Loucy (cell line): ENCODE results near the gene LRRC31.

Experiments
- EZH2phosphoT487 ChIP-seq: fragments of 200-600 bp; IDR thresholded peaks from 2 replicates; pipeline ENCODE4 v1.6.1; 2018; ENCODE audit warnings: antibody characterized with exemption, mild to moderate bottlenecking, moderate library complexity, borderline replicate concordance
- TF ChIP-seq, protein P1 (sequence below): fragments of 200-600 bp; sonication (generic); conservative IDR thresholded peaks from 2 replicates; pipeline ENCODE4 v1.5.1; 2014; ENCODE audit warnings: mild to moderate bottlenecking, antibody characterized with exemption, low read length

DNA sequence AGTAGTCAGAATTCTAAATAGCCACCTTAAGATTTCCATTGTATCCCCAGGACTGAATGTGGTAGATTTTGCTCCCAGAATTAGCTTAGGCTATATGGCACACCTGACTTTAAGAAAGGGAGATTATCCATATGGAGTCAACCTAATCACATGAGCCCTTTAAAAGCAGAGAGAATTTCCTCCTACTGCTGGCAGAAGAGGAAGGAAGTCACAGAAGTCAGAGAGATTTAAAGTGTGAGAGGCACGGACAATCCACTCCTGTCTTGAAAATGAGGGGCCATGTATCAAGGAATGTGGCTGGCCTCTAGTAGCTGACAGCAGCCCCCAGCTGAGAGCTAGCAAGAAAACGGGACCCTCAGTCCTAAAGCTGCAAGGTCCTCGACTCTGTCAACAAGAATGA is 26.8 kb downstream of the LRRC31 start:
- TF ChIP-seq, protein P1, sequence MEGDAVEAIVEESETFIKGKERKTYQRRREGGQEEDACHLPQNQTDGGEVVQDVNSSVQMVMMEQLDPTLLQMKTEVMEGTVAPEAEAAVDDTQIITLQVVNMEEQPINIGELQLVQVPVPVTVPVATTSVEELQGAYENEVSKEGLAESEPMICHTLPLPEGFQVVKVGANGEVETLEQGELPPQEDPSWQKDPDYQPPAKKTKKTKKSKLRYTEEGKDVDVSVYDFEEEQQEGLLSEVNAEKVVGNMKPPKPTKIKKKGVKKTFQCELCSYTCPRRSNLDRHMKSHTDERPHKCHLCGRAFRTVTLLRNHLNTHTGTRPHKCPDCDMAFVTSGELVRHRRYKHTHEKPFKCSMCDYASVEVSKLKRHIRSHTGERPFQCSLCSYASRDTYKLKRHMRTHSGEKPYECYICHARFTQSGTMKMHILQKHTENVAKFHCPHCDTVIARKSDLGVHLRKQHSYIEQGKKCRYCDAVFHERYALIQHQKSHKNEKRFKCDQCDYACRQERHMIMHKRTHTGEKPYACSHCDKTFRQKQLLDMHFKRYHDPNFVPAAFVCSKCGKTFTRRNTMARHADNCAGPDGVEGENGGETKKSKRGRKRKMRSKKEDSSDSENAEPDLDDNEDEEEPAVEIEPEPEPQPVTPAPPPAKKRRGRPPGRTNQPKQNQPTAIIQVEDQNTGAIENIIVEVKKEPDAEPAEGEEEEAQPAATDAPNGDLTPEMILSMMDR: no peak
- no peak for TF ChIP-seq EZH2phosphoT487
